SHP77 treated with DMSO at 0.1 percent for 48 hours (cell line): ENCODE measurements around the gene ADH1B.
"Not testable (repeated sequence)": the region's sequence is repeated elsewhere in the genome, so short reads cannot be mapped to it uniquely, and the experiment has no call there.

ENCODE experiments used
- DNase-seq: peaks from one replicate; lab custom pipeline; 2025; lab: John Stamatoyannopoulos, UW

The ADH1B gene

GRCh38 chr4:99321241-99322191, at the start of gene ADH1B:
ADH1B (minus strand) TSS chr4:99321401; CDS start chr4:99321331, 70 bp downstream.
- no peak for DNase-seq

GRCh38 chr4:99367817-99368216, 46.6 kb upstream of the ADH1B start:
- DNase-seq: not testable (repeated sequence)

- DNase-seq: no peak
Measured at GRCh38 chr4:99366491-99366890, 45.3 kb upstream of the ADH1B start.

- DNase-seq: no peak
Measured at GRCh38 chr4:99362768-99363167, 41.6 kb upstream of the ADH1B start.

GRCh38 chr4:99361899-99362275, 40.7 kb upstream of the ADH1B start:
- DNase-seq: no peak

- DNase-seq: no peak
Measured at GRCh38 chr4:99361268-99361898, 40.2 kb upstream of the ADH1B start.

- DNase-seq: no peak
Measured at GRCh38 chr4:99359480-99360204, 38.4 kb upstream of the ADH1B start.

GRCh38 chr4:99357948-99358347, 36.7 kb upstream of the ADH1B start:
- no peak for DNase-seq

- no peak for DNase-seq
Measured at GRCh38 chr4:99356992-99357391, 35.8 kb upstream of the ADH1B start.

GRCh38 chr4:99356149-99356548, 34.9 kb upstream of the ADH1B start:
- DNase-seq: not testable (repeated sequence)

GRCh38 chr4:99352602-99353537, 31.7 kb upstream of the ADH1B start, which contains the start of gene ADH1C:
ADH1C (minus strand) TSS chr4:99352746; CDS start chr4:99352675, 71 bp downstream.
- no peak for DNase-seq

GRCh38 chr4:99351487-99351886, 30.3 kb upstream of the ADH1B start:
- DNase-seq: no peak

GRCh38 chr4:99349338-99349737, 28.1 kb upstream of the ADH1B start:
- no peak for DNase-seq

- not testable (repeated sequence) for DNase-seq
Measured at GRCh38 chr4:99342624-99343023, 21.4 kb upstream of the ADH1B start.

GRCh38 chr4:99341426-99341825, 20.2 kb upstream of the ADH1B start:
- DNase-seq: no peak

- DNase-seq: no peak
Measured at GRCh38 chr4:99339172-99339571, 18.0 kb upstream of the ADH1B start.

- no peak for DNase-seq
Measured at GRCh38 chr4:99336553-99336952, 15.4 kb upstream of the ADH1B start.

- no peak for DNase-seq
Measured at GRCh38 chr4:99334880-99335279, 13.7 kb upstream of the ADH1B start.

GRCh38 chr4:99330648-99331047, 9.4 kb upstream of the ADH1B start:
- no peak for DNase-seq

- no peak for DNase-seq
Measured at GRCh38 chr4:99329876-99330275, 8.7 kb upstream of the ADH1B start.

- no peak for DNase-seq
Measured at GRCh38 chr4:99324979-99325378, 3.8 kb upstream of the ADH1B start.
